ENCODE measurements around the gene DHX16.
A peak's percentile ranks its signal among the peaks of the same experiment; 100 is the strongest.

DHX16 gene

DNA sequence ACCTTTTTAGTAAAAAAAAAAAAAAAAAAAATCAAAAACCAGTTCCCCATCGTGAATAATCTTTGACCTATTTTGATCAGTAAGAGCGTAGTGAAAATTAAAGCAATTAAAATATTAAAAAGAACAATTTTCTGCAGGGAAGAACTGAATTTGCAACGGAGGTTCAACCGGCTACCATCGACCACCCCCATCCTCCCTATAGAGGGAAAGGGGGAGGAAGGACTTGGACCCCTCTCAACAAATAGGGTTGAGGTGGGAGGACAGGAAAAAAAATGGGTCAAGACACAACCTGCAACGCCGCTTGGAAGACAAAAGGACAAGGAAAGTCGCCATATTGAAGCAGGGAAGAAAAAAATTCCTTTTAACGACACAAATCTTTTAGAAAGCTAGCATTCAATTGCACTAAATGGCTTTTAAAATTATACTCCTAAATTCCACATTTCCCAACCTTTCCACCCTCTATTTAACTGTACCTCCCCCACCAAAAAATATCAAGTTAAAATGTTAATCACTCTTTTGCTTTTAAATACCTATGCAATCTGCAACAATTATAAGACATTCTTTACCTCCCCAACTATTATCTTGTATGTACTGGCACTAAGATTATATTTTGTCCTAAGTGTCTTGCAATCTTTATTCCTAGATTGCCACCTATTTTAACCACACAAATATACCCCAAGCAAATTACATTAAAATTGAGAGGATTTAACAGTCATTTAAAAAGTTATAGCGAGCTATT lies 57.4 kb downstream of the DHX16 start:
- Histone ChIP-seq H3K36me3 (ENCODE audit: insufficient read depth, low read length) (peaks cover 73% of the 10 kb centered on the region), H3K4me3 (ENCODE audit: low read depth, low read length, poor library complexity, severe bottlenecking) (peak overlapping the region; percentile 97), H3K79me2 (ENCODE audit: insufficient read depth, low read length) (peaks cover 42% of the 10 kb centered on the region), H4K20me1 (ENCODE audit: insufficient read depth, low read length) (no peaks in the 10 kb centered on the region), H3K9me2 (ENCODE audit: low read depth, low read length) (no peaks in the 10 kb centered on the region), H3K4me2 (ENCODE audit: low read length) (peak overlapping the region; percentile 88), H2AFZ (ENCODE audit: low read length) (no peak overlapping the region), H3K4me1 (ENCODE audit: insufficient read depth, low read length, severe bottlenecking) (peaks cover 44% of the 10 kb centered on the region), H3K9me3 (ENCODE audit: low read length) (no peaks in the 10 kb centered on the region), H3K27ac (ENCODE audit: low read depth, low read length, poor library complexity, severe bottlenecking) (peak overlapping the region; percentile 93), H3F3A (ENCODE audit: insufficient read depth, low read length) (0 out of 2 replicates have a peak, but pooled peaks cover 2% of the 10 kb centered on the region), H3K27me3 (ENCODE audit: insufficient read depth, low read length) (no peaks in the 10 kb centered on the region), H3K9ac (ENCODE audit: low read length) (peak overlapping the region; percentile 99)
- TF ChIP-seq, protein P1, sequence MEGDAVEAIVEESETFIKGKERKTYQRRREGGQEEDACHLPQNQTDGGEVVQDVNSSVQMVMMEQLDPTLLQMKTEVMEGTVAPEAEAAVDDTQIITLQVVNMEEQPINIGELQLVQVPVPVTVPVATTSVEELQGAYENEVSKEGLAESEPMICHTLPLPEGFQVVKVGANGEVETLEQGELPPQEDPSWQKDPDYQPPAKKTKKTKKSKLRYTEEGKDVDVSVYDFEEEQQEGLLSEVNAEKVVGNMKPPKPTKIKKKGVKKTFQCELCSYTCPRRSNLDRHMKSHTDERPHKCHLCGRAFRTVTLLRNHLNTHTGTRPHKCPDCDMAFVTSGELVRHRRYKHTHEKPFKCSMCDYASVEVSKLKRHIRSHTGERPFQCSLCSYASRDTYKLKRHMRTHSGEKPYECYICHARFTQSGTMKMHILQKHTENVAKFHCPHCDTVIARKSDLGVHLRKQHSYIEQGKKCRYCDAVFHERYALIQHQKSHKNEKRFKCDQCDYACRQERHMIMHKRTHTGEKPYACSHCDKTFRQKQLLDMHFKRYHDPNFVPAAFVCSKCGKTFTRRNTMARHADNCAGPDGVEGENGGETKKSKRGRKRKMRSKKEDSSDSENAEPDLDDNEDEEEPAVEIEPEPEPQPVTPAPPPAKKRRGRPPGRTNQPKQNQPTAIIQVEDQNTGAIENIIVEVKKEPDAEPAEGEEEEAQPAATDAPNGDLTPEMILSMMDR (IDR thresholded peaks at IDR 0.05; ENCODE audit: low read length) = no peak
- no peak for TF ChIP-seq EZH2 (IDR thresholded peaks at IDR 0.05; ENCODE audit: borderline replicate concordance, low read length)

DNA sequence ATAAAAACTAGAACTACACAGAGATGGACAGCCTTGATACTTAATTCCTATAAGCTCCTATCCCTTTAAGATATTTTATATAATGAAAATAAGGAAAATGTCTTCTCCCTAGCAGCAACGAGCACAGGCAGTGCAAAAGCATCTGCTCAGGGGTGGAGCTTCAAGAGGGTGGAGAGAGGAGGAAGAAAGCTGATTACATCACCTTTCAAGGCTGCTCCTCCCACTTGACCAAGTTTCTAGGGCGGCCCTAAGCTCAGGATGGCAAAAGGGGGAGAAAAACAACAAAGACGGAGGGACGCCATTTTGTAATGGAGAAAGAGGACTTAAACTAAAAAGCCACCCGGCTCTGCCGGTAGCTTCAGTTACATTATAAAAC lies 58.0 kb downstream of the DHX16 start:
- Histone ChIP-seq H3K4me3 (ENCODE audit: low read depth, low read length, poor library complexity, severe bottlenecking) (peak overlapping the region; percentile 97), H3K79me2 (ENCODE audit: insufficient read depth, low read length) (peaks cover 42% of the 10 kb centered on the region), H4K20me1 (ENCODE audit: insufficient read depth, low read length) (no peaks in the 10 kb centered on the region), H3K36me3 (ENCODE audit: insufficient read depth, low read length) (peaks cover 76% of the 10 kb centered on the region), H3K9me3 (ENCODE audit: low read length) (no peaks in the 10 kb centered on the region), H3F3A (ENCODE audit: insufficient read depth, low read length) (0 out of 2 replicates have a peak, but pooled peaks cover 2% of the 10 kb centered on the region), H3K27ac (ENCODE audit: low read depth, low read length, poor library complexity, severe bottlenecking) (peak overlapping the region; percentile 93), H3K9ac (ENCODE audit: low read length) (peak overlapping the region; percentile 99), H3K4me2 (ENCODE audit: low read length) (peak overlapping the region; percentile 88), H3K27me3 (ENCODE audit: insufficient read depth, low read length) (no peaks in the 10 kb centered on the region), H2AFZ (ENCODE audit: low read length) (no peak overlapping the region), H3K9me2 (ENCODE audit: low read depth, low read length) (no peaks in the 10 kb centered on the region), H3K4me1 (ENCODE audit: insufficient read depth, low read length, severe bottlenecking) (peaks cover 47% of the 10 kb centered on the region)
- TF ChIP-seq, protein P1 (IDR thresholded peaks at IDR 0.05; ENCODE audit: low read length) = no peak
- TF ChIP-seq EZH2 (IDR thresholded peaks at IDR 0.05; ENCODE audit: borderline replicate concordance, low read length) = no peak

DNA sequence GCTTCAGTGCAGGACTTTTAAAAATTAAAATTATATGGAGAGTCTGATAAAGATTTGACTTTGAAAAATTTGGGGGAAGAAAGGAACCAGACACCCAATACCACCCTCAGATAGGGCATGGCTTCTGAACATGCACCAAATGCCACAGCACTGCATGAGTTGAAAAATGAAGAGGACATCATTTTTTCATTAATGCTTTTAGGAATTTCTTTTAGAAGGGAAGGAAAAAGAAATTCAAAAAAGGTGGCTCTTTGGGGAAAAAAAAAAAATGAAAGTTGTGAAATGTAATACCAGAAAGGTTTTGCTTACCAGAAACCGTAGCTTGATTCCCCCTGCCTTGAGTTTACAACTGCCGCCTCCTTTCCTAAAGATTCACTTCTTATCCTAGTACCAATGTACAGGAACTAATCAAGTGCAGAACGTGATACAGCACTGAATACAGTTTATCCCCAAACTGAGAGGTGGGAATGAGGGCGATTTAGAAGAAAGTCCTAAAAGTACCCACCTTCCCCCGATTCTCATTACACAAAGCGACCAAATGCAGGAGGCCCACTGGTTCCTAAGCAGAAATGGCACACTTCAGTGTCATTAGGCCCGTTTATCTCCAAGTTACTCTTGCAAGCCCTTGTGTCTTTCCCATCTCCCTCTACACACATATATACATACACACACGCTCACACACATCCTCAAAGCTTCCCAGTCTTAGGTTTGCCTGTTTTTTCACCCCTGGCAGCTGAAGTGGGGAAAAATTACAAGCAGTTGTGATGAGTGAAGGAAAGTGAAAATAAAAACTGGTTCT lies 58.6 kb downstream of the DHX16 start:
- Histone ChIP-seq H4K20me1 (ENCODE audit: insufficient read depth, low read length) (no peaks in the 10 kb centered on the region), H3K36me3 (ENCODE audit: insufficient read depth, low read length) (peaks cover 76% of the 10 kb centered on the region), H3K79me2 (ENCODE audit: insufficient read depth, low read length) (peaks cover 40% of the 10 kb centered on the region), H3K9ac (ENCODE audit: low read length) (peak overlapping the region; percentile 99), H3K27ac (ENCODE audit: low read depth, low read length, poor library complexity, severe bottlenecking) (peak overlapping the region; percentile 93), H3K9me2 (ENCODE audit: low read depth, low read length) (no peaks in the 10 kb centered on the region), H2AFZ (ENCODE audit: low read length) (no peak overlapping the region), H3K4me2 (ENCODE audit: low read length) (peak overlapping the region; percentile 88), H3K4me3 (ENCODE audit: low read depth, low read length, poor library complexity, severe bottlenecking) (peak overlapping the region; percentile 97), H3F3A (ENCODE audit: insufficient read depth, low read length) (0 out of 2 replicates have a peak, but pooled peaks cover 2% of the 10 kb centered on the region), H3K9me3 (ENCODE audit: low read length) (no peaks in the 10 kb centered on the region), H3K4me1 (ENCODE audit: insufficient read depth, low read length, severe bottlenecking) (peaks cover 46% of the 10 kb centered on the region), H3K27me3 (ENCODE audit: insufficient read depth, low read length) (no peaks in the 10 kb centered on the region)
- TF ChIP-seq, protein P1 (IDR thresholded peaks at IDR 0.05; ENCODE audit: low read length) = no peak
- TF ChIP-seq EZH2 (IDR thresholded peaks at IDR 0.05; ENCODE audit: borderline replicate concordance, low read length) = no peak

Measured in OCI-LY1 (cell line).